ENCODE data around the gene ELP4. TPM values are rescaled to one million over a fixed set of nuclear protein-coding genes. Genes with fewer than 3 reads are reported as not detected.

ELP4 gene
- total and polyA plus RNA-seq, 9 donors, result 12.0 to 18.8 (median 15.3) TPM

DNA sequence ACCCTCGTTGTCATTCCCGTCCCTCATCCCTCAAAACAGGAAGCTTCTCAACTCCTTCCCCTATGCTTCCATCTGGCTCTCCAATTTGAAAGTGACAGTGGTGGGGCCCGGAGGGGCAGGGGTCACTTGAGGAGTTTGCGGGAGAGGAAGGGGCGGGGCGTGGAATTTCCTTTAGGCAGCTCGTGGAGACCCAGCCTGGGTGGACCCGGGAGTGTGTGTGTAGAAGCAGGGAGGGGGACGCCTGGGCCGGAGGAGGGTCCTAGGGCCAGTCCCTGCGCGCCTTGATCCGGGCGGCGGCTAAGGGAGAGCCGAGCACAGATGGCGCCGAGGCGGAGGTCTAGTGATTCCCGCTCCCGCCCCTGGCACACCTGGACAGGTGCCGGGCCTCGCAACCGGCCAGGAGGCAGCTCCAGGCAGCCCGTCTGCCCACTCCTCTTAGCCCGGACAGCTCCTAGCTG, 309.3 kb downstream of the ELP4 start:
- peaks cover 42% of the 10 kb centered on the region for H3K4me1 ChIP-seq (ENCODE audit: control insufficient read depth, insufficient read depth, low read length)
- no peak overlapping the region for H3K27ac ChIP-seq (ENCODE audit: low read length)
- peaks cover 97% of the 10 kb centered on the region for H3K27me3 ChIP-seq (ENCODE audit: control insufficient read depth, insufficient read depth, low read length)
- DNase-seq, result no peak
- 8% methylated on average over 19 of the region's 26 CpGs for WGBS (ENCODE audit: insufficient coverage)
- H3K9me3 ChIP-seq (replicated peaks; ENCODE audit: control insufficient read depth, low read depth, low read length), result no peaks in the 10 kb centered on the region
- no peak overlapping the region for H3K4me3 ChIP-seq (ENCODE audit: low read length)
- H3K36me3 ChIP-seq (ENCODE audit: control insufficient read depth, insufficient read depth, low read length), result no peaks in the 10 kb centered on the region

DNA sequence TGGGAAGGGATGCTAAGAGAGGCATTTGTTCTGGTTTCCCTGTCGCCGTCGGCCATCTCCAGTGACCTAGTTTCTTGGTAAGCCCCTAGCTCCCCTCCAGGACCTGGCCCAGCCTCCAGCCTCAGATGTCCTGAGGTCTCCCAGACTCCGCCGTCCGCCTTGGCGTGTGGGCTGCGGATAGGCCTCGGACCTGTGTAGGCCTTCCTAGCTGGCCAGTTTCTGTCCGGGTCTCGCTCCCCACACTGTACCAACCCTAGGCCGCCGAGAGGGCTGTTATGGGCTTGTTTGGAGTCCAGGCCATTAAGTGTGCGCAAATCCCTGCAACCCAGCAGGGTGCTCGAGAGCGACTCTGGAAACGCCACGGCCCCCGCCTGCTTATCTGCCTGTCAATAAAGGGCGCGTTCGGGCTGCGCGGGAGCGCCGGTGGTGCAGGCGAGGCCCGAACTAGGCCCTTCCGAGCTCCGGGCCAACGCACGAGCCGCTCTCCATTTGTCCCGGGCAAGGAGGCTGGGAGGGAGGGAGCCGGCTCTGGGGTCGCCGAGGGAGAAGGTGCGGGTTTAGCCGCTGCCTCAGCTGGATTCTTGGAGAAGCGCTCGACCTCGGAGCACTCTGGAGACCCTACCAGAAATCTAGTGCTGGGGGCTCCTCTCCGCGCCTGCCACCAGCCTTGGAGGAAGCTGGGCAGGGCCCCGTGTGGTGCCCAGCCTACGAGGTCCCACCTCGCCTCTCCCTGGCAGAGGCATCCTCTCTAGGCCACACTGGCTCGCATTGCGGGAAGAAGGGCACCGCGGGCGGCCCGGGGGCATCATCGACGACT, 310.3 kb downstream of the ELP4 start:
- Histone ChIP-seq H3K4me3 (ENCODE audit: low read length) (no peak overlapping the region), H3K27me3 (ENCODE audit: control insufficient read depth, insufficient read depth, low read length) (peaks cover 97% of the 10 kb centered on the region), H3K9me3 (replicated peaks; ENCODE audit: control insufficient read depth, low read depth, low read length) (no peaks in the 10 kb centered on the region), H3K27ac (ENCODE audit: low read length) (no peak overlapping the region), H3K4me1 (ENCODE audit: control insufficient read depth, insufficient read depth, low read length) (peaks cover 33% of the 10 kb centered on the region), H3K36me3 (ENCODE audit: control insufficient read depth, insufficient read depth, low read length) (no peaks in the 10 kb centered on the region)
- WGBS (ENCODE audit: insufficient coverage), result 12% methylated on average over 50 of the region's 55 CpGs
- DNase-seq, result no peak

DNA sequence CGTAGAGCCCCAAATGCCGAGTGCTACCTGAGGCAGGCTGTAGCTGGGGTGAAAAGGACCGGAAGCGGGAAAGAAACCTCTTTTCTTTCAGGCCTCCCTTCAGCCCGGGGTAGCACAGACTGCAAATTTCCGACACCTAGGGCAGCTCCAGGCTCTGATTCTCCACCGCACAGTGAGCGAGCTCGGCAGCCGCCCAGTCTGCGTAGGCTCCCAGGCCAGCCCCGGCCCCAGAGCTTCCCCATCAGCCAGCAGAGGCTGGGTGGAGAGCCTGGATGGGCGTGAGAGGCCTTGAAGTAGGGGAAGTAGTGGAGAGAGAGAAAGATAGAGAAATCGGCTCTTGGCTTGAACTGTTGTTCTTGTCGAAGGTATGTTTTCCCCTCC, 310.9 kb downstream of the ELP4 start:
- WGBS (ENCODE audit: insufficient coverage), result 5% methylated on average over 11 of the region's 15 CpGs
- peaks cover 29% of the 10 kb centered on the region for H3K4me1 ChIP-seq (ENCODE audit: control insufficient read depth, insufficient read depth, low read length)
- H3K4me3 ChIP-seq (ENCODE audit: low read length), result no peak overlapping the region

DNA sequence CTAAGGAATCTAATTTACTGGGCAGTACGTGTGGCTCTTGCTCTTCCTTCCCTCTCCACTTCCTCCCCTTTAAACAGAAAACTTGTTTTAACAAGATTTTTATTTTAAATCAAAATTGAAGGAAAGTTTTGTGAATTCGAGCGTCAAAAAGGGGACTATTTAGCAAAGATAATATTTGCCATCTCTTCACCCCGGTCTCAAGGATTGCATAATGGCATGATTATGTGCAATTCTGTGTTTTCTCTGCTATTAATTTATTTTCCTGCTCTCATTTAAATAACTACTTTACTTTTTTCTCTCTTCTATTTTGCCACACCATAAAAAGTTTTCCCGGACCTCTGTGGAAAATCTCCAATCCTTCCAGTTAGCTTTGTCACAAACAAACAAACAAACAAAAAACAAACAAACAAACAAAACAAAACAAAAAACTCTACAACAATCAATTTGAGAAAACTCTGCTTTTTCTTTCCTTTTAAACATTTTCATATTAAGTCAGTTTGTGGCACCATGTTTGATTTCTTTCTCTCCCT, 311.7 kb downstream of the ELP4 start:
- H3K27ac ChIP-seq (ENCODE audit: low read length), result no peak overlapping the region
- no peak overlapping the region for H3K4me3 ChIP-seq (ENCODE audit: low read length)
- peaks cover 97% of the 10 kb centered on the region for H3K27me3 ChIP-seq (ENCODE audit: control insufficient read depth, insufficient read depth, low read length)
- no peak for DNase-seq
- H3K9me3 ChIP-seq (replicated peaks; ENCODE audit: control insufficient read depth, low read depth, low read length), result no peaks in the 10 kb centered on the region
- WGBS (ENCODE audit: insufficient coverage), result 0% methylated on average over 1 of the region's 5 CpGs
- H3K4me1 ChIP-seq (ENCODE audit: control insufficient read depth, insufficient read depth, low read length), result peaks cover 21% of the 10 kb centered on the region
- H3K36me3 ChIP-seq (ENCODE audit: control insufficient read depth, insufficient read depth, low read length), result no peaks in the 10 kb centered on the region

More for the DNA sequence above, 310.9 kb downstream of the ELP4 start:
- Histone ChIP-seq H3K9me3 (replicated peaks; ENCODE audit: control insufficient read depth, low read depth, low read length) (no peaks in the 10 kb centered on the region), H3K36me3 (ENCODE audit: control insufficient read depth, insufficient read depth, low read length) (no peaks in the 10 kb centered on the region), H3K27me3 (ENCODE audit: control insufficient read depth, insufficient read depth, low read length) (peaks cover 97% of the 10 kb centered on the region), H3K27ac (ENCODE audit: low read length) (no peak overlapping the region)
- DNase-seq, result no peak

DNA sequence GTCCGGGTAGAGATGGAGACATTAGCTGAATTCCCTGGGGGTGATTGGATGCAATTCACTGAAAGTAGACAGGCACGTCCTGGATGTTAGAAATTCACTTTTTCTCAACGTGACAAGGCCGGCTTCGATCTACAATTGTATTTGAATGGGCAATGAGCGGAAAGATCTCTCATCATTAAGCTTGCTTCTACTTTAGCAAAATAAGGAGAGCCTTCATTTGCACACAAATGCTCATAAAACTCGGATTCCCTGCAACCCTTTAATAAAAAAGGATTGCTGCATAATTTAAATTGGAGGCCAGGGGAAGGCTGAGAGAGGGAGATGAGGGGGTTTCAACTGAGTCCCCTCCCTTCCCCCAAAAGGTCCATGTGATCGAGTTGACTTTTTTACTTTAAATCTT, 312.2 kb downstream of the ELP4 start:
- Histone ChIP-seq H3K9me3 (replicated peaks; ENCODE audit: control insufficient read depth, low read depth, low read length) (no peaks in the 10 kb centered on the region), H3K4me3 (ENCODE audit: low read length) (no peak overlapping the region), H3K4me1 (ENCODE audit: control insufficient read depth, insufficient read depth, low read length) (peaks cover 19% of the 10 kb centered on the region), H3K27ac (ENCODE audit: low read length) (no peak overlapping the region), H3K27me3 (ENCODE audit: control insufficient read depth, insufficient read depth, low read length) (peaks cover 97% of the 10 kb centered on the region), H3K36me3 (ENCODE audit: control insufficient read depth, insufficient read depth, low read length) (no peaks in the 10 kb centered on the region)
- WGBS (ENCODE audit: insufficient coverage), result no CpG with 5 or more reads among the region's 8 CpGs
- DNase-seq, result no peak

DNA sequence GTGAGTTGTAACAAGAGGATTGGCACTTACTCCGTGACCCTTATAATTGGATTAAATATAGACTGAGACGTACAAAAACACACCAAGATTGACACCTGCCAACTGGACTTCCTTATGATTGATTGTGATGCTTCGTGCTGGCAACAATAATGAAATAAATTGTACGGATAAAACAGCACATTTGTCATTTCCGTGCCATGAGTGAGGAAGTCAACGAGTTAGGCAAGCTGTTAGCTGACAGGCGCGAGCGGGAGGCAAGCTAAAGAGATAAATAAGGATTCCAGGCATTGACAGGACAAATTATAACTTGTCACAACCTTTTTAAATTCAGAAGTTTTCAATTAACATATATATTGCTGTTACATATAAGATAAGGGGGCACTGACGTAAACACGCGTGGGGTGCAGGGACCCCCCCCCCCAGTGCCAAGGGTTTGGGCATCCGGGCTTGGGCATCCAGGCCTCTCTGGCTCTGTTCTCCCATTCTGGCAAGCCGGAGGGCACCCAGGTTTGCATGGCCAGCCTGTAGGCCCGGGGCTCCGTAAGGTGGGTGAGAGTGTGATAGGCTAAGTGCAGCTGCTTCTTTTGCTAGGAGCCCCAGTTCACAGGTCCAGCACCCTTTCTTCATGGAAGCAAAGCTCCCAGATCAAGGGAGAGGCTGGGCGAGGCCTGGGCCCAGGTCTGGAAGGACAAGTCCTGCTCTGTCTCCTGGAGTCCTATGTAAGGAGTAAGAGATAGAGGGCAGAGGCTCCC, 312.8 kb downstream of the ELP4 start:
- Histone ChIP-seq H3K4me1 (ENCODE audit: control insufficient read depth, insufficient read depth, low read length) (peaks cover 17% of the 10 kb centered on the region), H3K4me3 (ENCODE audit: low read length) (no peak overlapping the region), H3K27ac (ENCODE audit: low read length) (no peak overlapping the region), H3K27me3 (ENCODE audit: control insufficient read depth, insufficient read depth, low read length) (peaks cover 97% of the 10 kb centered on the region), H3K36me3 (ENCODE audit: control insufficient read depth, insufficient read depth, low read length) (no peaks in the 10 kb centered on the region), H3K9me3 (replicated peaks; ENCODE audit: control insufficient read depth, low read depth, low read length) (no peaks in the 10 kb centered on the region)
- 39% methylated on average over 9 of the region's 17 CpGs for WGBS (ENCODE audit: insufficient coverage)
- no peak for DNase-seq

DNA sequence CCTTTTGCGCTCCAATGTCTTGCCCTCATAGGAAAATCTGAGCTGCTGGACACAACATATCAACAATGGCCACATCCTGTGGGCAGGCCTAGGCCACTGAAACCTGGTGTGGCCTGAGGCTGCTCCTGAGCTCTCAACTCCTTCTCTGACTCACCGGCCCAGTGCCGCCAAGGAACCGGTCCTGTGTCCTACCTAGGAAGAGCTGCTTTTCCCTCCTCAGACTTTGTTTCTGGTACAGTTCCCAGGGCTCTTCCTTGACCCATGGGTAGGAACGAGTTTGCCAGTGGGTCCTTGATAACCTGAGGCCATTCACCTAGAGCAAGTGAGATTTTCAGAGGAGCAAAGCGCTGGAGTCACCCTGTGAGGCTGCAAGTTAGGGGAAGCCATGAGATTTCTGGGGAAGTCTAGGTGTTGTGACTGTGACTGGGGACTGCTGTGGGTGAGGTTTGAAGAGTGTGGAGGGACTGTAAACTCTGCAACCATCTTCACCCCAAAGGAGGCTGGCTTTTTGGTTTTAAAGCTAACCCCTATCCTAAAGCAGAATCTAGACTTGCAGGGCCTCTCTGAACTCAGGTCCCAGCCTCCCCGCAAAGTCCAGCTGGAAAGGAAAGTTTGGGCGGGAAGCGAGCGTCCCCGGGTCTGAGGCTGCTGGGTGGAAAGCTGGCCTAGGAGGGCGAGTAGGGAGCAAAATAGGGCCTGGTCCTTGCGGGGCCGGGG, 313.5 kb downstream of the ELP4 start:
- no peaks in the 10 kb centered on the region for H3K9me3 ChIP-seq (replicated peaks; ENCODE audit: control insufficient read depth, low read depth, low read length)
- no peak overlapping the region for H3K27ac ChIP-seq (ENCODE audit: low read length)
- H3K27me3 ChIP-seq (ENCODE audit: control insufficient read depth, insufficient read depth, low read length), result peaks cover 96% of the 10 kb centered on the region
- DNase-seq, result no peak
- H3K36me3 ChIP-seq (ENCODE audit: control insufficient read depth, insufficient read depth, low read length), result no peaks in the 10 kb centered on the region
- peaks cover 9% of the 10 kb centered on the region for H3K4me1 ChIP-seq (ENCODE audit: control insufficient read depth, insufficient read depth, low read length)
- WGBS (ENCODE audit: insufficient coverage), result 15% methylated on average over 10 of the region's 14 CpGs
- no peak overlapping the region for H3K4me3 ChIP-seq (ENCODE audit: low read length)

DNA sequence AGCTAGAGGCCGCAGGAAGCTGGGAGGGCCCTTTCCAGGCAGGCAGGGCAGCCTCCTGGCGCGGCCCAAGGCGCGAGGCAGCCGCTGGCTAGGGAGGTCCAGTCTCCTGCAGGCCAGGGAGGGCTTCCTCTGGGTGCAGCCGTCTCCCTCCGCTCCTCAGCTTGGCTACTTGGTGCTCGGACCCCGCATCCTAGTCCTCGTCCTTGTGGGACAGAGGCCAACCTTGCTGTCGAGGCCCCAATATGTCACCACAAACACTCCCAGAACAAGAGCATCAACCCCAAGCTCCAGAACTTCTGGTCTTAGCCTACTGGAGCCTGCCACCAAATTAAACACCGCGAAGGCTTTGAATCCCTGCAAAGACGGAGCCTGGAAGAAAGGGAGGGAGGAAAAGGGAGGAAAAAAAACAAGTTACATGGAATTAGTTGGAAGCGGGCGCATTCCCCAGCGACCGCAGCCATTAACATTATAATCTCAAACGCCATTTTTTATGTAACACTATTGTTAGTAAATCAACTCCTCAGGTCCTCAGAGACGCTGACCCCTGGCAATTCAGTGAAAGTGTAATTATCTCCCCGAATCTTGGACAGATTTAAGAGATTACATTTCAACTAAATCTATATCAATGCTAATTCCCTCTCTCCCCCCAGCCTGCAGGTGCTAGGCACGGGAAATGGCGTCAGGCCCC, 314.2 kb downstream of the ELP4 start:
- H3K4me1 ChIP-seq (ENCODE audit: control insufficient read depth, insufficient read depth, low read length), result peaks cover 6% of the 10 kb centered on the region
- peaks cover 89% of the 10 kb centered on the region for H3K27me3 ChIP-seq (ENCODE audit: control insufficient read depth, insufficient read depth, low read length)
- H3K9me3 ChIP-seq (replicated peaks; ENCODE audit: control insufficient read depth, low read depth, low read length), result no peaks in the 10 kb centered on the region
- 9% methylated on average over 14 of the region's 24 CpGs for WGBS (ENCODE audit: insufficient coverage)
- no peak overlapping the region for H3K4me3 ChIP-seq (ENCODE audit: low read length)
- no peak for DNase-seq
- no peak overlapping the region for H3K27ac ChIP-seq (ENCODE audit: low read length)
- no peaks in the 10 kb centered on the region for H3K36me3 ChIP-seq (ENCODE audit: control insufficient read depth, insufficient read depth, low read length)

DNA sequence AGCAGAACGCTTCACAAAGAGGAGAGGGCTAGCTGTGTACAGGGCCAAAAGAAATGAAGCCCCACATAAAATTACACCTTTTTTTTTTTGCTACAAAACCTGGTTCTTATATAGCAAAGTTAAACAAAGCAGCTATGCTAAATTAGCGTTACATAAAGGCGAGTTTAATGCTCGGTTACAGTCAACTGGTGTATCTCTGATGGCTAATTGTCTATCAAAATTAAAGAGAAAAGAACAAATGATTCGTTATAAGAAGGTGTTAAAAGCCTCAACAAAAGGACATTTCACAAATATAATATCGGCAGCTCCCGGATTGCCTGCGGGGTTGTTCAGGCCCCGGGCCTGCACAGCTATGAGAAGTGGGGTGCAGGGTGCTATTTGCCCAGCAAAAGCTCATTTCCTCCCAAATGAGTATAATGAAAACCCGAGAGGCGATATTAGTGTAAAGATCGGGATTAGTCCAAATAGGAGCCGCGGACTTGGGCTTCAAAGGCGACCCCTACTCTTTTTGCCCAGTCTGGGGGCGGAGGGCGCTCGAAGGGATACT, 314.8 kb downstream of the ELP4 start:
- no peak overlapping the region for H3K27ac ChIP-seq (ENCODE audit: low read length)
- no peaks in the 10 kb centered on the region for H3K9me3 ChIP-seq (replicated peaks; ENCODE audit: control insufficient read depth, low read depth, low read length)
- H3K36me3 ChIP-seq (ENCODE audit: control insufficient read depth, insufficient read depth, low read length), result no peaks in the 10 kb centered on the region
- WGBS (ENCODE audit: insufficient coverage), result 2% methylated on average over 6 of the region's 18 CpGs
- H3K27me3 ChIP-seq (ENCODE audit: control insufficient read depth, insufficient read depth, low read length), result peaks cover 83% of the 10 kb centered on the region
- no peak overlapping the region for H3K4me3 ChIP-seq (ENCODE audit: low read length)
- no peak for DNase-seq
- peaks cover 6% of the 10 kb centered on the region for H3K4me1 ChIP-seq (ENCODE audit: control insufficient read depth, insufficient read depth, low read length)

Data from muscle of leg (tissue), 11 donors.